ENCODE measurements around the gene SMYD3. TPM values are rescaled to one million over a fixed set of nuclear protein-coding genes. Genes with fewer than 3 reads are reported as not detected.

Gene SMYD3
- total and polyA plus RNA-seq, 9 of the 15 experiments (the other 6 are each of a cell fraction or from before 2014, with no cell fraction given) = 128 to 440 (median 197) TPM

DNA sequence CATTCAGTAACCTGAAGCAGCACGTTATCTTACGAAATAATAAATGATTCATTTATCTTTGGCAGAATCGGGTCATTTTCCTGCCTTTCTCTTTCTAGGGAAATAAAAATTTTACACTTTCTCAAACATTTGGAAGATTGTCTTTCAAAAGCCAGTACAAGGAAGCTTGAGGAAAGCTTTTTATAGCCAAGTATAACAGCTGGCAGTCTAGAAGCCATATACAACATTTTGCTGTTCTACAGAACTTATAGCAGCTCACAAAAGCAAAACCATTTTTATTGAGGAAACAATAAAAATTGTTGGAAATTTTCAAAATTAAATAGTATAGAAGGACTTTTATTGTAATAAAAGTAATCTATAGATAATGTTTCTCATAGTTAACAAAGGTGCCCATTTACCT is 448.6 kb downstream of the SMYD3 start (continued):
- TF ChIP-seq, protein P1, sequence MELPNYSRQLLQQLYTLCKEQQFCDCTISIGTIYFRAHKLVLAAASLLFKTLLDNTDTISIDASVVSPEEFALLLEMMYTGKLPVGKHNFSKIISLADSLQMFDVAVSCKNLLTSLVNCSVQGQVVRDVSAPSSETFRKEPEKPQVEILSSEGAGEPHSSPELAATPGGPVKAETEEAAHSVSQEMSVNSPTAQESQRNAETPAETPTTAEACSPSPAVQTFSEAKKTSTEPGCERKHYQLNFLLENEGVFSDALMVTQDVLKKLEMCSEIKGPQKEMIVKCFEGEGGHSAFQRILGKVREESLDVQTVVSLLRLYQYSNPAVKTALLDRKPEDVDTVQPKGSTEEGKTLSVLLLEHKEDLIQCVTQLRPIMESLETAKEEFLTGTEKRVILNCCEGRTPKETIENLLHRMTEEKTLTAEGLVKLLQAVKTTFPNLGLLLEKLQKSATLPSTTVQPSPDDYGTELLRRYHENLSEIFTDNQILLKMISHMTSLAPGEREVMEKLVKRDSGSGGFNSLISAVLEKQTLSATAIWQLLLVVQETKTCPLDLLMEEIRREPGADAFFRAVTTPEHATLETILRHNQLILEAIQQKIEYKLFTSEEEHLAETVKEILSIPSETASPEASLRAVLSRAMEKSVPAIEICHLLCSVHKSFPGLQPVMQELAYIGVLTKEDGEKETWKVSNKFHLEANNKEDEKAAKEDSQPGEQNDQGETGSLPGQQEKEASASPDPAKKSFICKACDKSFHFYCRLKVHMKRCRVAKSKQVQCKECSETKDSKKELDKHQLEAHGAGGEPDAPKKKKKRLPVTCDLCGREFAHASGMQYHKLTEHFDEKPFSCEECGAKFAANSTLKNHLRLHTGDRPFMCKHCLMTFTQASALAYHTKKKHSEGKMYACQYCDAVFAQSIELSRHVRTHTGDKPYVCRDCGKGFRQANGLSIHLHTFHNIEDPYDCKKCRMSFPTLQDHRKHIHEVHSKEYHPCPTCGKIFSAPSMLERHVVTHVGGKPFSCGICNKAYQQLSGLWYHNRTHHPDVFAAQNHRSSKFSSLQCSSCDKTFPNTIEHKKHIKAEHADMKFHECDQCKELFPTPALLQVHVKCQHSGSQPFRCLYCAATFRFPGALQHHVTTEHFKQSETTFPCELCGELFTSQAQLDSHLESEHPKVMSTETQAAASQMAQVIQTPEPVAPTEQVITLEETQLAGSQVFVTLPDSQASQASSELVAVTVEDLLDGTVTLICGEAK (IDR thresholded peaks at IDR 0.05) = no peak
- TF ChIP-seq, protein P1 (CRISPR knock-in tag; IDR thresholded peaks at IDR 0.05) = no peak
- TF ChIP-seq ZNF239 (CRISPR knock-in tag; IDR thresholded peaks at IDR 0.05) (no peak), NBN (IDR thresholded peaks at IDR 0.05; ENCODE audit: low read depth) (no peak), SAP30 (IDR thresholded peaks at IDR 0.05; ENCODE audit: borderline replicate concordance, insufficient read depth, low read depth, low read length, poor library complexity, severe bottlenecking) (no peak)

All from K562 (cell line).